GM23338 (cell line): ENCODE measurements around the gene VPS41. TPM values are rescaled to one million over a fixed set of nuclear protein-coding genes. Genes with fewer than 3 reads are reported as not detected.

Source experiments
- ATAC-seq: fragments of 200-7000 bp; cut with Tn5 transposase; 3 replicates; pipeline ENCODE4 v1.9.1; 2020
- DNase-seq: peaks from one replicate; pipeline ENCODE4 v3.0.0-alpha.2; 2015; ENCODE audit warnings: low spot score
- H2AFZ ChIP-seq: fragments of 200-600 bp; sonication (generic); 2 replicates; pipeline ENCODE4 v1.8.0; 2016; ENCODE audit warnings: antibody characterized with exemption, mild to moderate bottlenecking, moderate library complexity
- H3F3A ChIP-seq: fragments of 200-600 bp; sonication (generic); replicated peaks from 2 replicates; pipeline ENCODE4 v1.8.0; 2017; ENCODE audit warnings: antibody characterized with exemption, mixed run types, low read depth
- H3K27ac ChIP-seq: fragments of 200-600 bp; sonication (generic); 2 replicates; pipeline ENCODE4 v1.6.1; 2016; ENCODE audit warnings: low read depth
- H3K27me3 ChIP-seq: fragments of 200-600 bp; sonication (generic); 2 replicates; pipeline ENCODE4 v1.8.0; 2016; ENCODE audit warnings: mild to moderate bottlenecking, mixed run types, moderate library complexity; ENCODE audit not compliant: insufficient read depth
- H3K36me3 ChIP-seq: fragments of 200-600 bp; sonication (generic); 2 replicates; pipeline ENCODE4 v1.8.0; 2016; ENCODE audit warnings: mild to moderate bottlenecking; ENCODE audit not compliant: insufficient read depth
- H3K4me1 ChIP-seq: fragments of 200-600 bp; sonication (generic); 2 replicates; pipeline ENCODE4 v1.8.0; 2016; ENCODE audit warnings: mild to moderate bottlenecking, moderate library complexity; ENCODE audit not compliant: insufficient read depth
- H3K4me2 ChIP-seq: fragments of 200-600 bp; sonication (generic); 2 replicates; pipeline ENCODE4 v1.7.1; 2017; ENCODE audit warnings: mixed run types
- H3K4me3 ChIP-seq: fragments of 200-600 bp; sonication (generic); 2 replicates; pipeline ENCODE4 v1.6.1; 2016; ENCODE audit warnings: mixed run types
- H3K79me2 ChIP-seq: fragments of 200-600 bp; sonication (generic); replicated peaks from 2 replicates; pipeline ENCODE4 v1.8.0; 2017; ENCODE audit warnings: mild to moderate bottlenecking; ENCODE audit not compliant: insufficient read depth
- H3K9me2 ChIP-seq: fragments of 200-600 bp; sonication (generic); 2 replicates; pipeline ENCODE4 v1.8.0; 2017; ENCODE audit not compliant: insufficient read depth
- H4K20me1 ChIP-seq: fragments of 200-600 bp; sonication (generic); replicated peaks from 2 replicates; pipeline ENCODE4 v1.8.0; 2017; ENCODE audit warnings: mild to moderate bottlenecking; ENCODE audit not compliant: insufficient read depth
- H3K27ac Mint-ChIP-seq: 2 replicates; pipeline ENCODE4 v1.8.0; 2020; ENCODE audit warnings: inconsistent platforms, mild to moderate bottlenecking, moderate library complexity, mixed read lengths
- H3K27me3 Mint-ChIP-seq: 3 replicates; pipeline ENCODE4 v1.8.0; 2022; ENCODE audit warnings: low read depth, mild to moderate bottlenecking, moderate library complexity, mixed read lengths, inconsistent platforms; ENCODE audit not compliant: insufficient read depth, poor library complexity
- H3K36me3 Mint-ChIP-seq: 3 replicates; pipeline ENCODE4 v1.8.0; 2021; ENCODE audit warnings: low read depth, mild to moderate bottlenecking, inconsistent platforms, moderate library complexity, mixed read lengths
- H3K4me1 Mint-ChIP-seq: 3 replicates; pipeline ENCODE4 v1.8.0; 2020; ENCODE audit warnings: mild to moderate bottlenecking, inconsistent platforms, mixed read lengths
- H3K4me3 Mint-ChIP-seq: 3 replicates; pipeline ENCODE4 v1.8.0; 2021; ENCODE audit warnings: moderate library complexity, mild to moderate bottlenecking, inconsistent platforms, mixed read lengths
- H3K9me3 Mint-ChIP-seq: 3 replicates; pipeline ENCODE4 v1.8.0; 2020; ENCODE audit warnings: moderate library complexity, mild to moderate bottlenecking, inconsistent platforms, mixed read lengths
- CREB1 ChIP-seq: fragments of 250-450 bp; sonication (Bioruptor Pico); IDR thresholded peaks from 2 replicates; pipeline ENCODE4 v1.5.0; 2020; ENCODE audit warnings: low read depth, mild to moderate bottlenecking, moderate library complexity
- EZH2 ChIP-seq: fragments of 200-600 bp; sonication (generic); IDR thresholded peaks from one replicate; pipeline ENCODE4 v1.8.0; 2017; ENCODE audit warnings: antibody characterized with exemption, mild to moderate bottlenecking, low read depth; ENCODE audit not compliant: unreplicated experiment
- EZH2phosphoT487 ChIP-seq: fragments of 200-600 bp; sonication (generic); IDR thresholded peaks from one replicate; pipeline ENCODE4 v1.8.1; 2018; ENCODE audit warnings: antibody characterized with exemption; ENCODE audit not compliant: unreplicated experiment
- JUNB ChIP-seq: IDR thresholded peaks from one replicate; pipeline ENCODE4 v1.6.1; 2016; ENCODE audit warnings: antibody characterized with exemption; ENCODE audit not compliant: unreplicated experiment
- NANOG ChIP-seq: IDR thresholded peaks from 2 replicates; pipeline ENCODE4 v1.6.1; 2016; ENCODE audit warnings: antibody characterized with exemption, borderline replicate concordance
- POLR2AphosphoS5 ChIP-seq: IDR thresholded peaks from 2 replicates; pipeline ENCODE4 v1.6.1; 2016; ENCODE audit warnings: antibody characterized with exemption, low read depth
- STAT1 ChIP-seq: IDR thresholded peaks from one replicate; pipeline ENCODE4 v1.6.1; 2016; ENCODE audit warnings: antibody characterized with exemption; ENCODE audit not compliant: unreplicated experiment
- ZNF114 ChIP-seq: fragments of 250-450 bp; sonication (Bioruptor Pico); IDR thresholded peaks from 2 replicates; pipeline ENCODE4 v1.5.0; 2020; ENCODE audit warnings: mild to moderate bottlenecking, moderate library complexity
- ZNF331 ChIP-seq: fragments of 250-450 bp; sonication (Bioruptor Pico); IDR thresholded peaks from 2 replicates; pipeline ENCODE4 v1.5.0; 2020; ENCODE audit warnings: low read depth, mild to moderate bottlenecking, moderate library complexity
- polyA plus RNA-seq: library from polyadenylated mRNA; unstranded; fragments of >200 nt; fragmentation: Nextera tagmentation; extraction: Ambion mirVana; gene quantifications from 2 replicates; pipeline ENCODE4 v1.2.1, GENCODE V29; 2016
- total RNA-seq: library from RNA; depleted of rRNA; stranded (reverse); fragments of >200 nt; shearing (Covaris generic); gene quantifications from 2 replicates; pipeline ENCODE4 v1.2.3, GENCODE V29; 2014
- TF ChIP-seq, protein P1 (sequence below): IDR thresholded peaks from one replicate; pipeline ENCODE4 v1.6.1; 2018; ENCODE audit warnings: antibody characterized with exemption; ENCODE audit not compliant: unreplicated experiment
- TF ChIP-seq, protein P2 (sequence below): IDR thresholded peaks from 2 replicates; pipeline ENCODE4 v1.6.1; 2016; ENCODE audit warnings: antibody characterized with exemption
- TF ChIP-seq, protein P3 (sequence below), 2 experiments: fragments of 200-600 bp in 1 of 2; sonication (generic) in 1 of 2; conservative IDR thresholded peaks; 2 replicates each; pipeline versions ENCODE4 v1.5.1 to v1.6.1; 2016 to 2017; ENCODE audit warnings: antibody characterized with exemption in 2 of 2, low read depth in 2 of 2, mild to moderate bottlenecking in 2 of 2, moderate library complexity in 1 of 2
- TF ChIP-seq, protein P4 (sequence below): fragments of 250-450 bp; sonication (Bioruptor Pico); IDR thresholded peaks from 2 replicates; pipeline ENCODE4 v1.5.0; 2020; ENCODE audit warnings: mild to moderate bottlenecking, moderate library complexity

VPS41 gene
- total and polyA plus RNA-seq, 2 experiments from 2014 or later: 20.2 to 41.2 TPM

DNA sequence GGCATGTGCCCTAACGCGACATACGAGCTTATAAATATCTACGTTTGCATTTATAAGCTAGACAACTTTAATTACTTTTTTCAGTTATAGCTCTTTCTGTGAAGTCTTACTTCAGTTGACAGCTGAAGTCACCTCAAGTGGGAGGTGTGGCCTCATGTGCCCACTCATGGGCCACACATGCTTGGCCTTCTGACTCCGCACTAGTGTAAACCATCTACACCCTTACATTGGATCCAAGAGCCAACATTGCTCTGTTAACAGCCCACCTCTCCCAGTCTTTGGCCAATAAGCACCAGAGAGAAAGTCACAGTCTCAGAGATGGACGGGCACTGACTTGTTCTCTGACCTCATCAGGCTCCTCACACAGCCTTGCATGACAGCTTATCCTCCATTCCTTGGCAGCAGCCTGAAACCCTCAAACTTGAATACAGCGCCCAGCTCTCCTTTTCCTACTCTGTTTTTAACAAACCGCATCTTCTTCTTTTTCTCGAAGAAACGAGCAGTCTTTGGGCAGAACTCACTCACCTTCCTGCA, 206.9 kb downstream of the VPS41 start:
- TF ChIP-seq ZNF331 (CRISPR knock-in tag): no peak
- no peak for TF ChIP-seq POLR2AphosphoS5
- TF ChIP-seq, protein P1, sequence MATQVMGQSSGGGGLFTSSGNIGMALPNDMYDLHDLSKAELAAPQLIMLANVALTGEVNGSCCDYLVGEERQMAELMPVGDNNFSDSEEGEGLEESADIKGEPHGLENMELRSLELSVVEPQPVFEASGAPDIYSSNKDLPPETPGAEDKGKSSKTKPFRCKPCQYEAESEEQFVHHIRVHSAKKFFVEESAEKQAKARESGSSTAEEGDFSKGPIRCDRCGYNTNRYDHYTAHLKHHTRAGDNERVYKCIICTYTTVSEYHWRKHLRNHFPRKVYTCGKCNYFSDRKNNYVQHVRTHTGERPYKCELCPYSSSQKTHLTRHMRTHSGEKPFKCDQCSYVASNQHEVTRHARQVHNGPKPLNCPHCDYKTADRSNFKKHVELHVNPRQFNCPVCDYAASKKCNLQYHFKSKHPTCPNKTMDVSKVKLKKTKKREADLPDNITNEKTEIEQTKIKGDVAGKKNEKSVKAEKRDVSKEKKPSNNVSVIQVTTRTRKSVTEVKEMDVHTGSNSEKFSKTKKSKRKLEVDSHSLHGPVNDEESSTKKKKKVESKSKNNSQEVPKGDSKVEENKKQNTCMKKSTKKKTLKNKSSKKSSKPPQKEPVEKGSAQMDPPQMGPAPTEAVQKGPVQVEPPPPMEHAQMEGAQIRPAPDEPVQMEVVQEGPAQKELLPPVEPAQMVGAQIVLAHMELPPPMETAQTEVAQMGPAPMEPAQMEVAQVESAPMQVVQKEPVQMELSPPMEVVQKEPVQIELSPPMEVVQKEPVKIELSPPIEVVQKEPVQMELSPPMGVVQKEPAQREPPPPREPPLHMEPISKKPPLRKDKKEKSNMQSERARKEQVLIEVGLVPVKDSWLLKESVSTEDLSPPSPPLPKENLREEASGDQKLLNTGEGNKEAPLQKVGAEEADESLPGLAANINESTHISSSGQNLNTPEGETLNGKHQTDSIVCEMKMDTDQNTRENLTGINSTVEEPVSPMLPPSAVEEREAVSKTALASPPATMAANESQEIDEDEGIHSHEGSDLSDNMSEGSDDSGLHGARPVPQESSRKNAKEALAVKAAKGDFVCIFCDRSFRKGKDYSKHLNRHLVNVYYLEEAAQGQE: no peak
- no peak for TF ChIP-seq CREB1
- TF ChIP-seq JUNB: no peak
- TF ChIP-seq, protein P2, sequence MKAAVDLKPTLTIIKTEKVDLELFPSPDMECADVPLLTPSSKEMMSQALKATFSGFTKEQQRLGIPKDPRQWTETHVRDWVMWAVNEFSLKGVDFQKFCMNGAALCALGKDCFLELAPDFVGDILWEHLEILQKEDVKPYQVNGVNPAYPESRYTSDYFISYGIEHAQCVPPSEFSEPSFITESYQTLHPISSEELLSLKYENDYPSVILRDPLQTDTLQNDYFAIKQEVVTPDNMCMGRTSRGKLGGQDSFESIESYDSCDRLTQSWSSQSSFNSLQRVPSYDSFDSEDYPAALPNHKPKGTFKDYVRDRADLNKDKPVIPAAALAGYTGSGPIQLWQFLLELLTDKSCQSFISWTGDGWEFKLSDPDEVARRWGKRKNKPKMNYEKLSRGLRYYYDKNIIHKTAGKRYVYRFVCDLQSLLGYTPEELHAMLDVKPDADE: no peak
- no peak for TF ChIP-seq NANOG
- TF ChIP-seq EZH2: no peak
- no peak for TF ChIP-seq ZNF114 (CRISPR knock-in tag)
- TF ChIP-seq STAT1: no peak
- TF ChIP-seq, protein P3, sequence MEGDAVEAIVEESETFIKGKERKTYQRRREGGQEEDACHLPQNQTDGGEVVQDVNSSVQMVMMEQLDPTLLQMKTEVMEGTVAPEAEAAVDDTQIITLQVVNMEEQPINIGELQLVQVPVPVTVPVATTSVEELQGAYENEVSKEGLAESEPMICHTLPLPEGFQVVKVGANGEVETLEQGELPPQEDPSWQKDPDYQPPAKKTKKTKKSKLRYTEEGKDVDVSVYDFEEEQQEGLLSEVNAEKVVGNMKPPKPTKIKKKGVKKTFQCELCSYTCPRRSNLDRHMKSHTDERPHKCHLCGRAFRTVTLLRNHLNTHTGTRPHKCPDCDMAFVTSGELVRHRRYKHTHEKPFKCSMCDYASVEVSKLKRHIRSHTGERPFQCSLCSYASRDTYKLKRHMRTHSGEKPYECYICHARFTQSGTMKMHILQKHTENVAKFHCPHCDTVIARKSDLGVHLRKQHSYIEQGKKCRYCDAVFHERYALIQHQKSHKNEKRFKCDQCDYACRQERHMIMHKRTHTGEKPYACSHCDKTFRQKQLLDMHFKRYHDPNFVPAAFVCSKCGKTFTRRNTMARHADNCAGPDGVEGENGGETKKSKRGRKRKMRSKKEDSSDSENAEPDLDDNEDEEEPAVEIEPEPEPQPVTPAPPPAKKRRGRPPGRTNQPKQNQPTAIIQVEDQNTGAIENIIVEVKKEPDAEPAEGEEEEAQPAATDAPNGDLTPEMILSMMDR (conservative IDR thresholded peaks at IDR 0.05; ENCODE audit: low read depth in 2 of 2): no peak
- TF ChIP-seq, protein P4, sequence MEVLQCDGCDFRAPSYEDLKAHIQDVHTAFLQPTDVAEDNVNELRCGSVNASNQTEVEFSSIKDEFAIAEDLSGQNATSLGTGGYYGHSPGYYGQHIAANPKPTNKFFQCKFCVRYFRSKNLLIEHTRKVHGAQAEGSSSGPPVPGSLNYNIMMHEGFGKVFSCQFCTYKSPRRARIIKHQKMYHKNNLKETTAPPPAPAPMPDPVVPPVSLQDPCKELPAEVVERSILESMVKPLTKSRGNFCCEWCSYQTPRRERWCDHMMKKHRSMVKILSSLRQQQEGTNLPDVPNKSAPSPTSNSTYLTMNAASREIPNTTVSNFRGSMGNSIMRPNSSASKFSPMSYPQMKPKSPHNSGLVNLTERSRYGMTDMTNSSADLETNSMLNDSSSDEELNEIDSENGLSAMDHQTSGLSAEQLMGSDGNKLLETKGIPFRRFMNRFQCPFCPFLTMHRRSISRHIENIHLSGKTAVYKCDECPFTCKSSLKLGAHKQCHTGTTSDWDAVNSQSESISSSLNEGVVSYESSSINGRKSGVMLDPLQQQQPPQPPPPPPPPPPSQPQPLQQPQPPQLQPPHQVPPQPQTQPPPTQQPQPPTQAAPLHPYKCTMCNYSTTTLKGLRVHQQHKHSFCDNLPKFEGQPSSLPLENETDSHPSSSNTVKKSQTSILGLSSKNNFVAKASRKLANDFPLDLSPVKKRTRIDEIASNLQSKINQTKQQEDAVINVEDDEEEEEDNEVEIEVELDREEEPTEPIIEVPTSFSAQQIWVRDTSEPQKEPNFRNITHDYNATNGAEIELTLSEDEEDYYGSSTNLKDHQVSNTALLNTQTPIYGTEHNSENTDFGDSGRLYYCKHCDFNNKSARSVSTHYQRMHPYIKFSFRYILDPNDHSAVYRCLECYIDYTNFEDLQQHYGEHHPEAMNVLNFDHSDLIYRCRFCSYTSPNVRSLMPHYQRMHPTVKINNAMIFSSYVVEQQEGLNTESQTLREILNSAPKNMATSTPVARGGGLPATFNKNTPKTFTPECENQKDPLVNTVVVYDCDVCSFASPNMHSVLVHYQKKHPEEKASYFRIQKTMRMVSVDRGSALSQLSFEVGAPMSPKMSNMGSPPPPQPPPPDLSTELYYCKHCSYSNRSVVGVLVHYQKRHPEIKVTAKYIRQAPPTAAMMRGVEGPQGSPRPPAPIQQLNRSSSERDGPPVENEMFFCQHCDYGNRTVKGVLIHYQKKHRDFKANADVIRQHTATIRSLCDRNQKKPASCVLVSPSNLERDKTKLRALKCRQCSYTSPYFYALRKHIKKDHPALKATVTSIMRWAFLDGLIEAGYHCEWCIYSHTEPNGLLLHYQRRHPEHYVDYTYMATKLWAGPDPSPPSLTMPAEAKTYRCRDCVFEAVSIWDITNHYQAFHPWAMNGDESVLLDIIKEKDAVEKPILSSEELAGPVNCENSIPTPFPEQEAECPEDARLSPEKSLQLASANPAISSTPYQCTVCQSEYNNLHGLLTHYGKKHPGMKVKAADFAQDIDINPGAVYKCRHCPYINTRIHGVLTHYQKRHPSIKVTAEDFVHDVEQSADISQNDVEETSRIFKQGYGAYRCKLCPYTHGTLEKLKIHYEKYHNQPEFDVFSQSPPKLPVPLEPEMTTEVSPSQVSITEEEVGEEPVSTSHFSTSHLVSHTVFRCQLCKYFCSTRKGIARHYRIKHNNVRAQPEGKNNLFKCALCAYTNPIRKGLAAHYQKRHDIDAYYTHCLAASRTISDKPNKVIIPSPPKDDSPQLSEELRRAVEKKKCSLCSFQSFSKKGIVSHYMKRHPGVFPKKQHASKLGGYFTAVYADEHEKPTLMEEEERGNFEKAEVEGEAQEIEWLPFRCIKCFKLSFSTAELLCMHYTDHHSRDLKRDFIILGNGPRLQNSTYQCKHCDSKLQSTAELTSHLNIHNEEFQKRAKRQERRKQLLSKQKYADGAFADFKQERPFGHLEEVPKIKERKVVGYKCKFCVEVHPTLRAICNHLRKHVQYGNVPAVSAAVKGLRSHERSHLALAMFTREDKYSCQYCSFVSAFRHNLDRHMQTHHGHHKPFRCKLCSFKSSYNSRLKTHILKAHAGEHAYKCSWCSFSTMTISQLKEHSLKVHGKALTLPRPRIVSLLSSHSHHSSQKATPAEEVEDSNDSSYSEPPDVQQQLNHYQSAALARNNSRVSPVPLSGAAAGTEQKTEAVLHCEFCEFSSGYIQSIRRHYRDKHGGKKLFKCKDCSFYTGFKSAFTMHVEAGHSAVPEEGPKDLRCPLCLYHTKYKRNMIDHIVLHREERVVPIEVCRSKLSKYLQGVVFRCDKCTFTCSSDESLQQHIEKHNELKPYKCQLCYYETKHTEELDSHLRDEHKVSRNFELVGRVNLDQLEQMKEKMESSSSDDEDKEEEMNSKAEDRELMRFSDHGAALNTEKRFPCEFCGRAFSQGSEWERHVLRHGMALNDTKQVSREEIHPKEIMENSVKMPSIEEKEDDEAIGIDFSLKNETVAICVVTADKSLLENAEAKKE (CRISPR knock-in tag): no peak
- TF ChIP-seq EZH2phosphoT487: no peak
- Histone ChIP-seq H3K27me3 (no peaks in the 10 kb centered on the region), H3K4me3 (no peak overlapping the region), H3K79me2 (no peaks in the 10 kb centered on the region), H3K4me1 (no peaks in the 10 kb centered on the region), H2AFZ (no peak overlapping the region), H3K27ac (no peak overlapping the region), H3K9me2 (0 out of 2 replicates have a peak, but pooled peaks cover 4% of the 10 kb centered on the region), H3F3A (no peaks in the 10 kb centered on the region), H4K20me1 (no peaks in the 10 kb centered on the region), H3K36me3 (no peaks in the 10 kb centered on the region), H3K4me2 (no peak overlapping the region)
- Mint-ChIP-seq H3K27me3 (no peaks in the 10 kb centered on the region), H3K4me1 (no peaks in the 10 kb centered on the region), H3K27ac (no peak overlapping the region), H3K4me3 (no peak overlapping the region), H3K9me3 (no peaks in the 10 kb centered on the region), H3K36me3 (peaks cover 4% of the 10 kb centered on the region; the same call in 1 of the 3 replicates)
- DNase-seq: no peak
- ATAC-seq: no peak
